ENCODE measurements around the gene ZIC4.

DNA sequence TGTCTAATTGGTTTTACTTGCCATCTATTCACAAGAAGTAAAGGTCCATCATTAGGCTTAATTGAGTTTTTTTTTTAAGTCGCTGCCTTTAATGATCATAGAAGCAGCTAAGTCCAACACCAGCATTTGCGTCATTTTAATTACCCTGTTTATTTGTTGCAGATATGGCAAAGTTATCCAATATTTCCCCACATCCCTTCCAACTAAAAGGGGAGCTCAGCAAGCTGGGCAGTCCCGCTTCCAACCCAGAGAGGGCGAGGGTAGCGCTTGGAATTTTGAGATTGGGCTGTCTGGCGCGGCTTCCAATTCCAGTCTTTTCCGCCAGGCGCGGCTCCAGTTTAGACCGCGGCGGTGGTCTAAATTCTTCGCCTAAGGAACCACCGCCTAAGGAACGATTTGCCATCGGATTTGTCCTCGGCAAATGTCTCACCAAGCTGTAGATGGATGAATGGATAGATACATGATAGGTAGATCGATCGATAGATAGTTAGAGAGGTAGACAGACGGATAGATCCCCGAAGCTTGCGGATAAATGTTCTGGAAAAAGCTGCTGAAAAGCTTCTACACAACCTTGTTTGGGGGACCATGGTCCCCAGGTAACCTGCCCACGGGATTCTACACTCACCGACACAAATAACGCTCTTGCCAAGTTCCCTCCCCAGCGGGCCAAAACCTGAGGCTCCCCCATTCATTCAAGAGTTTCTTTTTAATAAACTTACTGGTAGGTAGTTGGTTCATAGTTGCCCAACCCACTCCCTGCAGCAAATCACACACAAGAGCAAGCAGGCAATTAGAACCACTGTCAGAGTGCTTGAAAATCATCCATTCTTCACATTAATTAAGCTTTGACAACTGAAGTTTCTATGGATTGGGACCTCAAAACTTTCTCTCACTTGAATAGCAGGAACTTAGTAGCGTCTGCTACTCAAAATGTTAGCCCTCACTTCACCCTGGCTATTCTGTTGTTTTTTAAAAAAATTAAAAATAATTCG lies 49.1 kb downstream of the ZIC4 start:
- no peak for TF ChIP-seq OSR1 (CRISPR knock-in tag; IDR thresholded peaks at IDR 0.05)
- no peak for TF ChIP-seq ZNF70 (CRISPR knock-in tag; IDR thresholded peaks at IDR 0.05)
- TF ChIP-seq ZFP30 (CRISPR knock-in tag; IDR thresholded peaks at IDR 0.05): no peak
- no peak for TF ChIP-seq PPARA (CRISPR knock-in tag; IDR thresholded peaks at IDR 0.05; ENCODE audit: borderline replicate concordance)
- TF ChIP-seq RARB (CRISPR knock-in tag; IDR thresholded peaks at IDR 0.05): no peak
- TF ChIP-seq GLIS3 (CRISPR knock-in tag; IDR thresholded peaks at IDR 0.05): no peak
